DOHH2 (cell line): ENCODE results near the gene CCDC54.

Experiments used
- H3F3A ChIP-seq: fragments of 200-600 bp; sonication (generic), shearing (Covaris generic); 2 replicates; pipeline ENCODE4 v1.6.0; 2016; ENCODE audit warnings: antibody characterized with exemption, mild to moderate bottlenecking; ENCODE audit not compliant: control insufficient read depth, insufficient read depth
- H3K27ac ChIP-seq: fragments of 200-600 bp; sonication (generic); 2 replicates; pipeline ENCODE4 v1.5.1; 2014; ENCODE audit warnings: low read depth, mild to moderate bottlenecking, low read length, moderate library complexity
- H3K27me3 ChIP-seq: fragments of 200-600 bp; sonication (generic); 2 replicates; pipeline ENCODE4 v1.6.1; 2014; ENCODE audit warnings: mild to moderate bottlenecking, low read length, mixed read lengths; ENCODE audit not compliant: control insufficient read depth
- H3K36me3 ChIP-seq: fragments of 200-600 bp; sonication (generic); 2 replicates; pipeline ENCODE4 v1.6.1; 2014; ENCODE audit warnings: mild to moderate bottlenecking, low read length, moderate library complexity, mixed read lengths; ENCODE audit not compliant: control insufficient read depth
- H3K4me1 ChIP-seq: fragments of 200-600 bp; sonication (generic); 2 replicates; pipeline ENCODE4 v1.6.1; 2014; ENCODE audit warnings: mild to moderate bottlenecking, low read length, mixed read lengths; ENCODE audit not compliant: control insufficient read depth
- H3K4me2 ChIP-seq: fragments of 200-600 bp; sonication (generic); 2 replicates; pipeline ENCODE4 v1.6.0; 2014; ENCODE audit warnings: mild to moderate bottlenecking, low read length, moderate library complexity
- H3K4me3 ChIP-seq: fragments of 200-600 bp; sonication (generic); 2 replicates; pipeline ENCODE4 v1.5.1; 2014; ENCODE audit warnings: mild to moderate bottlenecking, low read length, mixed read lengths
- H3K79me2 ChIP-seq: fragments of 200-600 bp; sonication (generic); 2 replicates; pipeline ENCODE4 v1.6.1; 2014; ENCODE audit warnings: mild to moderate bottlenecking, low read length, mixed read lengths; ENCODE audit not compliant: control insufficient read depth
- H3K9me2 ChIP-seq: fragments of 200-600 bp; sonication (generic); replicated peaks from 2 replicates; pipeline ENCODE4 v1.6.1; 2014; ENCODE audit warnings: mild to moderate bottlenecking, low read length, mixed read lengths; ENCODE audit not compliant: control insufficient read depth
- H3K9me3 ChIP-seq: fragments of 200-600 bp; sonication (generic); 2 replicates; pipeline ENCODE4 v1.6.1; 2014; ENCODE audit warnings: antibody characterized with exemption, low read length, mixed read lengths; ENCODE audit not compliant: control insufficient read depth, insufficient read depth
- H4K20me1 ChIP-seq: fragments of 200-600 bp; sonication (generic); 2 replicates; pipeline ENCODE4 v1.6.0; 2014; ENCODE audit warnings: low read depth, mild to moderate bottlenecking, antibody characterized with exemption, low read length, moderate library complexity; ENCODE audit not compliant: control insufficient read depth, insufficient read depth
- CTCF ChIP-seq: fragments of 200-600 bp; sonication (generic); IDR thresholded peaks from one replicate; pipeline ENCODE4 v1.5.1; 2014; ENCODE audit warnings: antibody characterized with exemption, mild to moderate bottlenecking, low read depth, low read length; ENCODE audit not compliant: poor library complexity, severe bottlenecking
- EZH2phosphoT487 ChIP-seq: fragments of 200-600 bp; sonication (generic); IDR thresholded peaks from 2 replicates; pipeline ENCODE4 v1.6.1; 2017; ENCODE audit warnings: borderline replicate concordance, mild to moderate bottlenecking, antibody characterized with exemption, low read length, moderate library complexity, mixed read lengths

Gene CCDC54

DNA sequence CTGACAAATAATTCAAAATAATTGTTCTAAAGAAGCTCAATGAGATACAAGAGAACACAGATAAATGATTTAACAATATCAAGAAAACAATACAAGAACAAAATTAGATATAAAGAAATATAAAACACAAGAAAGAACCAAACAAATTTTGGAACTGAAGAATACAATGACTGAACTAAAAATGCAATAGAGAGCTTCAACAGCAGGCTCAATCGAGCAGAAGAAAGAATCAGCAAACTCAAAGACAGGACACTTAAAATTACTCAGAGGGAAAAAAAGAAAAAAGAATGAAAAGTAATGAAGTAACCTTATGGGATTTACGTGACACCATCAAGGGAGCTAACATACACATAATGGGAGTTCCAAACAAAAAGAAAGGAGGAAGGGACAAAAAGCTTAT, 32.1 kb downstream of the CCDC54 start:
- TF ChIP-seq EZH2phosphoT487: no peak
- no peak for TF ChIP-seq CTCF
- Histone ChIP-seq H3K9me3 (peaks cover 6% of the 10 kb centered on the region; the same call in 1 of the 2 replicates), H3K27ac (no peak overlapping the region), H3K27me3 (no peaks in the 10 kb centered on the region), H4K20me1 (no peaks in the 10 kb centered on the region), H3K4me2 (no peak overlapping the region), H3K36me3 (no peaks in the 10 kb centered on the region), H3F3A (no peaks in the 10 kb centered on the region), H3K4me1 (no peaks in the 10 kb centered on the region), H3K9me2 (no peaks in the 10 kb centered on the region), H3K4me3 (no peak overlapping the region), H3K79me2 (no peaks in the 10 kb centered on the region)

GRCh38 chr3:107410606-107411005, 33.4 kb downstream of the CCDC54 start:
- Histone ChIP-seq H4K20me1 (no peaks in the 10 kb centered on the region), H3F3A (no peaks in the 10 kb centered on the region), H3K79me2 (no peaks in the 10 kb centered on the region), H3K4me3 (no peak overlapping the region), H3K9me2 (no peaks in the 10 kb centered on the region), H3K4me1 (no peaks in the 10 kb centered on the region), H3K27ac (no peak overlapping the region), H3K36me3 (no peaks in the 10 kb centered on the region), H3K9me3 (peaks cover 6% of the 10 kb centered on the region; the same call in 1 of the 2 replicates), H3K4me2 (no peak overlapping the region), H3K27me3 (no peaks in the 10 kb centered on the region)
- TF ChIP-seq CTCF: no peak
- no peak for TF ChIP-seq EZH2phosphoT487

DNA sequence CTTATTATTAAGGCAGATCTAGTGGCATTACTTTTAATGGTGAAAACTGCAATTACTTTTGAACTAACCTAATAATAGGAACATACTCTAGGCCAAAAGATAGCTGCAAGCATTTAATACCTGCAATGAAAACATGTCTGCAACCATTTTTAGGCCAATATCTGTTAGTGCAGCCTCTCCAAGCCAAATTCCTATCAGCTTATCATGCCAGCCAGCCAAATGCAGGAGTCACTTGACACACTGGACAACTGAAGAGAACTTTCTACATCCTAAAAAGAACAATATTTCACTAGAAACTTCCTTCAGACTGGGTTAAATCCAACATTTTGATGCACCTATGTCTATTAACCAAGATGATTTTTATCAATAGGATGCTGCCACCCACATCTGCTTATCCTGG, 33.8 kb downstream of the CCDC54 start:
- no peaks in the 10 kb centered on the region for H3K9me2 ChIP-seq
- H4K20me1 ChIP-seq: no peaks in the 10 kb centered on the region
- no peaks in the 10 kb centered on the region for H3F3A ChIP-seq
- H3K4me3 ChIP-seq: no peak overlapping the region
- H3K4me1 ChIP-seq: no peaks in the 10 kb centered on the region
- no peak for TF ChIP-seq CTCF
- no peak for TF ChIP-seq EZH2phosphoT487
- no peak overlapping the region for H3K27ac ChIP-seq
- H3K9me3 ChIP-seq: peaks cover 6% of the 10 kb centered on the region; the same call in 1 of the 2 replicates
- no peaks in the 10 kb centered on the region for H3K36me3 ChIP-seq
- H3K4me2 ChIP-seq: no peak overlapping the region
- no peaks in the 10 kb centered on the region for H3K27me3 ChIP-seq
- H3K79me2 ChIP-seq: no peaks in the 10 kb centered on the region

- Histone ChIP-seq H3K79me2 (no peaks in the 10 kb centered on the region), H3K9me3 (peaks cover 6% of the 10 kb centered on the region; the same call in 1 of the 2 replicates), H3K9me2 (no peaks in the 10 kb centered on the region), H3K4me1 (no peaks in the 10 kb centered on the region), H3K4me2 (no peak overlapping the region), H3K4me3 (no peak overlapping the region), H4K20me1 (no peaks in the 10 kb centered on the region), H3K27me3 (no peaks in the 10 kb centered on the region), H3K36me3 (no peaks in the 10 kb centered on the region), H3K27ac (no peak overlapping the region), H3F3A (no peaks in the 10 kb centered on the region)
- TF ChIP-seq EZH2phosphoT487: no peak
- no peak for TF ChIP-seq CTCF
Measured at GRCh38 chr3:107411779-107412178, 34.5 kb downstream of the CCDC54 start.
